VCaP (cell line): ENCODE measurements around the gene BCKDK.

Experiments
- H3K27ac ChIP-seq: fragments of 450-650 bp; 2 replicates; pipeline ENCODE4 v1.5.1; 2017
- TF ChIP-seq, protein P1 (sequence below): fragments of 450-650 bp; conservative IDR thresholded peaks from 2 replicates; pipeline ENCODE4 v1.5.1; 2017; ENCODE audit warnings: mild to moderate bottlenecking, moderate library complexity

The BCKDK gene

GRCh38 chr16:31082368-31083045 lies 25.7 kb upstream of the BCKDK start:
- TF ChIP-seq, protein P1, sequence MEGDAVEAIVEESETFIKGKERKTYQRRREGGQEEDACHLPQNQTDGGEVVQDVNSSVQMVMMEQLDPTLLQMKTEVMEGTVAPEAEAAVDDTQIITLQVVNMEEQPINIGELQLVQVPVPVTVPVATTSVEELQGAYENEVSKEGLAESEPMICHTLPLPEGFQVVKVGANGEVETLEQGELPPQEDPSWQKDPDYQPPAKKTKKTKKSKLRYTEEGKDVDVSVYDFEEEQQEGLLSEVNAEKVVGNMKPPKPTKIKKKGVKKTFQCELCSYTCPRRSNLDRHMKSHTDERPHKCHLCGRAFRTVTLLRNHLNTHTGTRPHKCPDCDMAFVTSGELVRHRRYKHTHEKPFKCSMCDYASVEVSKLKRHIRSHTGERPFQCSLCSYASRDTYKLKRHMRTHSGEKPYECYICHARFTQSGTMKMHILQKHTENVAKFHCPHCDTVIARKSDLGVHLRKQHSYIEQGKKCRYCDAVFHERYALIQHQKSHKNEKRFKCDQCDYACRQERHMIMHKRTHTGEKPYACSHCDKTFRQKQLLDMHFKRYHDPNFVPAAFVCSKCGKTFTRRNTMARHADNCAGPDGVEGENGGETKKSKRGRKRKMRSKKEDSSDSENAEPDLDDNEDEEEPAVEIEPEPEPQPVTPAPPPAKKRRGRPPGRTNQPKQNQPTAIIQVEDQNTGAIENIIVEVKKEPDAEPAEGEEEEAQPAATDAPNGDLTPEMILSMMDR, result no peak

DNA sequence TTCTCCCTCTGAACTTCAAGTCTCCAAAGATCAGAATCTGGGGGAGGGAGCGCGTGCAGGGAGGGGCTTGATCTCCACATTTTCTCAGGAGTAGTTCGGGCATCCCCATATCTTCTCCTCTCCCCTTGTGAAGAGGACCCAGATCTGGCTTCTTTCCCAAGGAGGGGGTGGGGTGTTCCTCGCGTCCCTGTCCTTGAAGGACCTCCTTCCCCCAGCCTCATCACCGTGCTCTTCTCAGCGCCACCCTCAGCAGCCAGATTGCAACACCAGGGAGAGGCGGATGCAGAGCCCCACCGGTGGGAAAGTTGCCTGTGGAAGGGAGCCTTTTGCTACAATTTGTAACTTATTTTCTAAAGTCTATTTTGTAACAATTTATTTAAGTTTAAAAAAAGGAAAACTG lies 25.1 kb upstream of the BCKDK start:
- no peak overlapping the region for H3K27ac ChIP-seq
- TF ChIP-seq, protein P1, result no peak

More at GRCh38 chr16:31082368-31083045, 25.7 kb upstream of the BCKDK start:
- no peak overlapping the region for H3K27ac ChIP-seq

- TF ChIP-seq, protein P1, result no peak
- no peak overlapping the region for H3K27ac ChIP-seq
These were observed 24.6 kb upstream of the BCKDK start for GRCh38 chr16:31083556-31083955.

GRCh38 chr16:31083981-31084380 lies 24.2 kb upstream of the BCKDK start:
- H3K27ac ChIP-seq, result no peak overlapping the region
- TF ChIP-seq, protein P1, result no peak

GRCh38 chr16:31084584-31085302 lies 23.4 kb upstream of the BCKDK start:
- H3K27ac ChIP-seq, result no peak overlapping the region
- TF ChIP-seq, protein P1, result no peak

DNA sequence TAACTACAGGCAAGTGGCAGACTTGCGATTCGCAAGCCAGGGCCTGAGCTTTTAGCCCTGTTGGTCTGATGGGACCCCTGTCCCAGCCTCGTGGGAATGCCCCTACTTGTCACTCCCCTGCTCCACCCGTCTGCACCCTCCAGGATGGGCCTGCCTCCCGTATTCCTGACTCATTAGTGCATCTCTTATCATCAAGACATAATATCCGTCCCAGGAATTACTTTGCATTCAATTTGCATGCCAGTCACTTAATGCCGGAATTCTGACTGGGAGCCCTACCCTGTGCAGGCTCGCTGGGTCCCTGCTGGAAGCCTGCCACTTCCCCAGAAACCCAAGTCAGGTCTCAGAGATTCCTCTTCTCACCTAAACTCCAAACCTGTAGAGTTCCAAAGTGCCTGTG lies 22.8 kb upstream of the BCKDK start:
- no peak overlapping the region for H3K27ac ChIP-seq
- TF ChIP-seq, protein P1, result no peak

DNA sequence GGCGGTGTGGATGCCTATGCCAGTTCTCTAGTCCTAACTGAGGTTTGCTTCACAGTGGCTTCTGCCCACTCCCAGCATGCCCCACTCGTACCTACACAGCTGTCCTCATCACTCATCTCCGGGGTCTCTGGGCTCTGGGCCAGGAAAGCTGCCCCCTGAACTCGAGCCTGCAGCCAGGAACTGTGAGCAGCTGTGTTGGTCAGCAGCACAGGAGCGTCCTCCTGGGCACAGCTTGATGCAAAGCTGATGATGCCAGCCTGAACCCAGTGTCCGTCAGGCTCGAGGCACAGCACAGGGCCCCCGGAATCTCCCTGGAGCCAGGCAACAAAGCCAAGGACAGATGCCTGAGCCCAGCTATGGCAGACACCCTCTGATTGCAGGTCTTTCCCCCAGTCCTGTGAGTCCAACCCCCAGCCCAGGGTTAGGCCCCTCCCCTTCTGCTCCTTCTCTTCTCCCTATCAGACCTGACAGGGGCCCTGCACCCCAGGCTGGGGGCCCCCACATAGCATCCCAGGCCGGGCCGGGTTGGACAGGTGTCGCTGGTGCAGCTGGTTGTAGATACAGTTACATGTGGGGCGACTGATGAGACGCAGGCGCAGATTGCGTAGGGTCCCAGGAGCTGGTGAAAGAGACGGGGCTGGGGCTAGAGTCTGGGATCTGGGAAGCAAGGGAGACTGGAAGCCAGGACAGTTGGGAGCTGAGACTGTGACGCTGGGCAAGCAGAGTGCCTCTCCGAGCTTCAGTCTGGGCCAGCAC lies 22.1 kb upstream of the BCKDK start:
- TF ChIP-seq, protein P1, result no peak
- no peak overlapping the region for H3K27ac ChIP-seq
